Right lung (tissue), 5 donors: ENCODE measurements around the gene DOCK3. TPM values are rescaled to one million over a fixed set of nuclear protein-coding genes. Genes with fewer than 3 reads are reported as not detected.
"Not testable (repeated sequence)": the region's sequence is repeated elsewhere in the genome, so short reads cannot be mapped to it uniquely, and the experiment has no call there.

Experiments
- DNase-seq, 2 donors: peaks; one replicate each; pipeline ENCODE4 v3.0.0-alpha.2; 2013
- polyA plus RNA-seq, 5 donors: library from polyadenylated mRNA; unstranded; fragments of 120-200 nt; gene quantifications; one replicate each; pipeline versions ENCODE4 v1.2.1 to v1.2.3, GENCODE V29; 2013; ENCODE audit warnings: inconsistent platforms in 1 of 5, low replicate concordance in 1 of 5; ENCODE audit not compliant: insufficient read length in 5 of 5, insufficient read depth in 1 of 5

DOCK3 gene
- polyA plus RNA-seq, 5 donors, result 1.2 to 2.5 (median 2.4) TPM

DNA sequence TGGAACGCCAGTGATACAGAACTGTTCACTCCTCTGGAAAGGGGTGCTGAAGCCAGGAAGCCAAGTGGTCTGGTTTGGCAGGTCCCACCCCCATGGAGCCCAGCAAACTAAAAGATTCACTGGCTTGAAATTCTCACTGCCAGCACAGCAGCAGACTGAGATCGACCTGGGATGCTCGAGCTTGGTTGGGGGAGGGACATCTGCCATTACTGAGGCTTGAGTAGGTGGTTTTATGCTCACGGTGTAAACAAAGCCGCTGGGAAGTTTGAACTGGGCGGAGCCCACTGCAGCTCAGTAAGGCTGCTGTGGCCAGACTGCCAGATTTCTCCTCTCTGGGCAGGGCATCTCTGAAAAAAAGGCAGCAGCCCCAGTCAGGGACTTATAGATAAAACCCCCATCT is 417.4 kb downstream of the DOCK3 start:
- not testable (repeated sequence) for DNase-seq

DNA sequence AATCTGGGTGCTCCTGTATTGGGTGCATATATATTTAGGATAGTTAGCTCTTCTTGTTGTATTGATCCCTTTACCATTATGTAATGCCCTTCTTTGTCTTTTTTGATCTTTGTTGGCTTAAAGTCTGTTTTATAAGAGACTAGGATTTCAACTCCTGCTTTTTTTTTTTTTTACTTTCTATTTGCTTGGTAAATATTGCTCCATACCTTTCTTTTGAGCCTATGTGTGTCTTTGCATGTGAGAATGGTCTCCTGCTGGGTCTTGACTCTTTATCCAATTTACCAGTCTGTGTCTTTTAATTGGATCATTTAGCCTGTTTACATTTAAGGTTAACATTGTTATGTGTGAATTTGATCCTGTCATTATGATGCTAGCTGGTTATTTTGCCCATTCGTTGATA is 420.1 kb downstream of the DOCK3 start:
- not testable (repeated sequence) for DNase-seq

DNA sequence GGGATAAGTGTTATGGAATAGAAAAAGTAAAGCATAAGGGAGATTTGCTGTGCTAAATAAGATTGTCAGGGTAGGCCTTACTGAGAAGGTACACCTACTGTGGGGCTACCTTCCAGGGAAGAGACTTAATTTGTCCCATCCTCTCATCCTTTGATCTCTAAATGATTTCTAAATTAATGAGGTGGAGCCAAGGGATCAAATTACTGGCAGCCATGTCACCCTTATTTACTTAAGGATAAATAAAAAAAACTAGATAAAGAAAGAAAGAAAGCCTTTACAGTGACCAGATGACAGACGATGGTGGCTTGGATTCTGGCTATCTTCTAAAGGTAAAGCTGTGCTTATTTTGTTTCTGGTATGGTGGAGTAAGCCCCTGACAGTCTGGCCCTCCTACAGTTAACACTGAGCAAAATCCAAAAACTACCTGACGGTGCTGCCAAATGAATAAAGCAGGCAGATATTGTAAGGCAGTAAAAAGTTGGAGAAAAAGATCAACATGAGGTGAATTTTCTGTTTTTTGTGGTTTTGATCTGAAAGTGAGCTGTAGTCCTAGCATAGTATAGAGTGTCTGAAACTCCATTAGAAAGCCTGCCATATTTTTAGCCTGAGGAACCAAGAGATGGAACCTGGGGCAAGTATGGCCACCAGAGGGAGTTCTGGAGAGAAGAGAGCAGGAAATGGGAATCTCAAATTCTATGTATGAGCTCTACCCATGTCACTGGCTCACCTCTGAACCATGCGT is 425.2 kb downstream of the DOCK3 start:
- peak in 1 of 2 donors; percentile 15 for DNase-seq

DNA sequence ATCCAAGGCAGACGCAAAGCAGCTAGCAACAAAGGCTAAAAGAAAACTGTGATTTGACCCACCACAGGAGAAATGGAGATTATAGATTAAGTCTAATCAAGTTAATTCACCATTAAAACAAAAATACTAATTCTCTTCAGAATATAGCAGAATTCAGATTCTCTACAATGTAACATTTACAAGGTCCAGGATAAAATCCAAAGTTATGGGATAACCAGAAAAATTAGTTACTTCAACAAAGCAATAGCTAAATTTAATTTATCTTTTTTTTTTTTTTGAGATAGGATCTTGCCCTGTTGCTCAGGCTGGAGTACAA is 425.8 kb downstream of the DOCK3 start:
- DNase-seq, result no peak

DNA sequence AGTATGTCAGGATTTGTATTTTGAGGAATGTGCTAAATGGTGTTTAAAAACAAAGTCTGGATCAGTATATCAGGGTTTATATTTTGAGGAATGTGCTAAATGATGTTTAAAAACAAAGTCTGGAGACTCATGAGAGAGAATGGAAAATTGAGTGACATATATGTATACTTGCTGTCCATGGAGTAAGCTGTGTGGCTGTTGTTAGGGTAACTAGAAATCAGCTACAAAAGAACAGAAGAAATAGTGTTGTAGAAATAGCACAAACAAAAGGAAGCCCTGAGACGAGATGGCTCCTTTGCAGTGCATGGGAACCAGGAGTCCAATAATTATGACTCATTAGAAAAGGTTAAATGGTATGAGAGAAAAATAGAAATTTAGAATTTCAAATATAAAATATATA is 427.7 kb downstream of the DOCK3 start:
- peak; percentile 29 for DNase-seq

DNA sequence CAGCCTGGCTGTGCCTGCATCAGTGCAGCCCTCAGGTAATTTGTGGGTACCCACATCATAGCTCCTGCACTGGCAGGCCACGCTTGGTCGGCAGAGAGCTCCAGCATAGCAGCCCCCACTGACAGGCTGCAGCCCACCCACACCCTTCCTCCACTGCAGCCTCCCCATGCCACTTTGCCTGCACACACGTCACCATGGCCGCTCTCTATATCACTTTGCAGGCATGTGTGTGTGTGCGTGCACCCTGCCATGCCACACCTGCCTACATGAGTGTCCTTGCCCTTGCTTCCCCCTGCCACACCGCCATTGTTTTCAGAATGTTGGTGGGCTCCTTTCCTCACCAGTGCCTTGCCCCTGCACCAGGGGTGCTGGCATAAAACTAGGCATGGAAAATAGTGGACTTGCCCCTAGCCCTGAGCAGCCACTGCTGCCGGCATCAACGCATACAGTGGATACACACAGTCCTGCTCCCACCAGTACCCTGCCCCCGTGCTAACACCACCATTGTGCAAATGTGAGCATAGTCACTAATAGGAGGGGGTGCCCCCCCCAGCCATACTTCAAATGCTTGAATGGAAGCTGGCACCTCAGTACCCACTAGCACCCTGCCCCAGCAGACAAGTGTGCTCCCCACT is 431.6 kb downstream of the DOCK3 start:
- DNase-seq, result no peak

DNA sequence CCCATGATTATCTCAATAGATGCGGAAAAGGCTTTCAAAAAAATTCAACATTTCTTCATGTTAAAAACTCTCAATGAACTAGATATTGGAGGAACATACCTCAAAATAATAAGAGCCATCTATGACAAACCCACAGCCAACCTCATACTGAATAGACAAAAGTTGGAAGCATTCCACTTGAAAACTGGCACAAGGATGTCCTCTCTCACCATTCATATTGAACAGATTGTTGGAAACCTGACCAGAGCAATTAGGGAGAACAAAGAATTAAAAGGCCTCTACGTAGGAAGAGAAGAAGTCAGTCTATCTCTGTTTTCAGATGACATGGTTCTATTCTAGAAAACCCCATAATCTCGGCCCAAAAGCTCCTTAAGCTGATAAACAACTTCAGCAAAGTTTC is 435.9 kb downstream of the DOCK3 start:
- DNase-seq, result no peak

DNA sequence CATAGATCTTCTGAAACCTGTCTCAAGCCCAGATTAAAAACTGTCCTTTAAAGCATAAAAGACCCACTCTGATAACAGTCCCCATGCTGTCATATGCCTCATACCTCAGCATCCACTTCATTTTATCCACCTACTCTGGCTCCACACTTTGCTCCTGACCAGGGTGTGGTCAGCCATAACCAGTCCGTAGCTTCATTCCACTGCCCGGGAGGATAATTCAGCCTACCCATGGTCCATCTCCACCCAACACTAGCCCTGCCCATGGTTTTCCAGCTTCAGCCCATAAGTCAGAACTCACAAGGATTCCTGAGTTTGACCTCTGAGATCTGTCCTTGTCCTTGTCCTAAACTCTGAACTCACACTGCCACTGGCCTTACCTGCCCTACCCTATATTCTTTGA is 448.2 kb downstream of the DOCK3 start:
- DNase-seq, result no peak

DNA sequence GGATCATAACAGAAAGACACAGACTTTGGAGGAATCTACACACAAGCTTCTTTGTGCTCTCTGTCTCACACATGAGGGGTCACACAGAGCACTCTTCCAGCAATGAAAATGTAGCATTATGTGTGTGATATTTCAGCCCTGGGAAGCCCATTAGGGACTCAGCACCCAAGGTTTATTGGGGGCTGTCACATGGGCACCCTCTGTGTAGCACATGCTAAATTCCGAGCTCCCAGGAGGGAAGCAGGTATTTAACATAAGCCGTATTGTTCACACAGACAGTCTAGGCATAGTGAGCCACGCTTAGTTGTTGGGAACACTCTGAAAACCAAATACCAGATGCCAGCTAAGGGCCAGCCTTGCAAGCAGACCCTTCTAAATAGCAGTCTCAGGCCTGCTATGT is 448.8 kb downstream of the DOCK3 start:
- DNase-seq, result no peak

DNA sequence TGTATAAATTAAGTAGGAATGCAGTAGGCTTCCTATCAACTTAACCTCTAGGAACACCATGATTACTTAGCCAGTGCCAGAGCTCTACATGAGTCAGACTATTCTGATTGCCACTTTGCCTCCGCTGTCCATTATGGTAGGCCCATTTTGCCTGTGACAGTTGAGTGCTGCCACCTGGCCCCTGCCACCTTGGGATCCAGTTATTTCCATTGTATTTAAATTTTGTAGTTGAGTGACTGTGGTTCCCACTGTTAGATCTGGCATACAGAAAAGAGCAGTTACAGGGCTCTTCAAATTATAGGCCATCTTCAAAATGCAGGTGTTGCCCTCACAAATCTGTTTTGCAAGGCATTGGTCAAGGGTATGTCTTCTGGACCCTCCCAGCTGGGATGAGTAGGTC is 456.9 kb downstream of the DOCK3 start:
- not testable (repeated sequence) for DNase-seq

DNA sequence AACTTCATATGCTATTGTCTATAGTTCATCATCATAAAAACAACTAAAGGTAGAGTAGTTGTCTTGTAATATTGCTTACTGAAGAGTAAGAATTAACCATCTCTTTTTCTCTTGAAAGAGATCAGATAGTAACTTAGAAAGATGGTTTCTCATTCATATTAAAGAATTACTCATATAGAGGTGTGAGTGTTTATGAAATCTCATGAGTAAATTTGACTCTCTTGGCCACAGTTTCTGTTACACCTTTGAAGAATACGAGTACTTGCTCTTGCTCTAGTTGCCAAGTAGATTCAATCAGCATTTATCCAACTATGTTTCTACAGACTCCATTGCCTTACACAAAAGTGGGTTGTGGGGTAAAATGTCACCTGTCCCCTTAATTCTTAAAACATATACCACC is 463.0 kb downstream of the DOCK3 start:
- DNase-seq, result no peak

DNA sequence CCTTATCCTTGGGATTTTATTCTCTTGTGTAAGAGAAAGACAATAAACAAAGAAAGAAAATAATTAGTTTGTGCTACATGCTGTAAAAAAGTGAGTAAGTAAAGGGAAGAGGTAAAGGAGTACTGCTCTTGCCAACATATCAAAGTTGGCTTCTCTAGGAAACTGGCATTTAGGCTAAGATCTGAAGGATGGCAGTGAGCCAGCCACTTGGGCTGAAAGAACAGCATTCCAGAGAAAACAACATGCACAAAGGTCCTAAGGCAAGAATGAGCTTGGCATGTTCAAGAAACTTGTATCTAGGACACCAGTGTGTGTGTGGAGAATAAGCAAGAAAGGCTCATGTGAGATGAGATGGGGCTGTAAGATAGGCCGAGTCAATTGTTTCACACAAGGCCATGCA is 464.9 kb downstream of the DOCK3 start:
- peak in 1 of 2 donors; percentile 7 for DNase-seq

DNA sequence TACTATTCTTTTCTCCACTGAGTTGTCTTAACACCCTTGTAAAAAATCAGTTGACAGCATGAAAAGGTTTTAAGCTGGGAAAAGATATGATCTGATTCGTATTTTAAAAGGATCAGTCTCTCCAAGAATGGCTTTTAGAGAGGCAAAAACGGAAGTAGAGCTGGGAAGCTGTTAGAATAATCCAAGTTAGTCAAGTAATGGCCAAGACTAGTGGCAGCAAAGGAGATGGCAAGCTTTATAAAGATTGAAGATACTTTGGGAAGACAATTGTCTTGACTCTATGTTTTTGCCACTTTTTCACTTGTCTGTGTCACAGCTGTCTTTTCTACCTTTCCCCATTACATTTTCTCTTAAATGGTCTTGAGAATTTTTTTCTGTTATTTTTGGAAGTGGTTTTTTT is 466.8 kb downstream of the DOCK3 start:
- DNase-seq, result no peak

DNA sequence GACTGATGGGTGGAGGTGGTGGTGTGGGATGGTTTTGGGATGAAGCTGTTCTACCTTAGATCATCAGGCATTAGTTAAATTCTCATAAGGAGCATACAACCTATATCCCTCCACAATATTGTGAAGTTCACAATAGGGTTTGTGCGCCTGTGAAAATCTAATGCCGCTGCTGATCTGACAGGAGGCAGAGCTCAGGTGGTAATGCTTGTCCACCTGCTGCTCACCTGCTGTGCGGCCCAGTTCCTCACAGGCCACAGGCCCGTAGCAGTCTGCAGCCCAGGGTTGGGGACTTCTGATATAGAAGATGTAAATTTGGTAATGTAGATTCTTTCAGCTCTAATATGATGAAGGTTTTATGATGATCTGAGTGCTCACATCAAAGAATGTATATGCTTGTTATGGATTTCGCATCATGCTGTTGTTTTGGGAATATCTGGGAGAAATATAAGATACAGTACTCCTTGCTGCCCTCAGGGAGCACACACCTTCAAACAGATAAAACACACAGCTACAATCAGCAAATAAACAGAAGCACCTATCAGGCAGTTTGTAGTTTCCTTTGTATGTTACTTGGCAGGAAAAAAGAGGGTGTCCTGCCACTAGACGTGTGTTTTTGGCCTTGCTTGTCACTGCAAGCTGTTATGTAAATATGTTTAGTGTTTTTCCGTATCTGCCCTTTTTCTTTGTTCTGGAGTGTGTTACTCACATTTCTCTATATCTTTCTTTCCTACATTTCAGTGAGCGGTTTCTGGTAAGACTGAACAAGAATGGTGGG is 471.3 kb downstream of the DOCK3 start:
- no peak for DNase-seq

DNA sequence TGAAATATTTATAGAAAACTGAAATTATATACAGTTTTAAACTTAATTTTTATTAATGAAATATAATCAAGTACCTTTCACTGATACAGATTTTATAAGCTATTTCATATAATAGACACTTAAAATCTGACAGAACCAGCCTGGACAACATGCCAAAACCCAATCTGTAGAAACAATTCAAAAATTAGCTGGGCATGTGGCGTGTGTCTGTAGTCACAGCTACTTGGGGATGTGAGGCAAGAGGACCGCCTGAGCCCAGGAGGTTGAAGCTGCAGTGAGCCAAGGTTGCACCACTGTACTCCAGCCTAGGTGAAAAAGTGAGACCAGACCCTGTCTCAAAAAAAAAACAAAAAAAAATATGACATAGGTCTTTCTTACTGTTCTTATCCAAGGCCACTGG is 472.1 kb downstream of the DOCK3 start:
- no peak for DNase-seq

DNA sequence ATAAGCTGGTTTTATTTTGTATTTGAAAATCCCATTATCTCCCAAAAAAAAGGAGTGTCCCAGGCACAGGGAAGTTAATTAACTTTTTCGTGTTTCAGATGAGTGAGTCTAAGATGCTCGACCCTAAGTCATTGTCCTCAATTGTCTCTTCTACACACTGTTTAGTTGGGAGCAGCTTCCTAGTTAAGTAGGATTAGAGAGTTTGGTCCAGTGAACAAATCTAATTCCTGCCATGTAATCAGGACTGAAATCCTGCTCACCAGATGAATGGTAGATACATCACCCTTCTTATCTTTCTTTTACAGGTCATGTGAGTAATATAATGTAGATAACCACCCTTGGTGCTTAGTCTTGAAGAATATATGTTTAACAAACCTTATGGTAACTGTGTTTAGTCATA is 481.4 kb downstream of the DOCK3 start:
- no peak for DNase-seq

DNA sequence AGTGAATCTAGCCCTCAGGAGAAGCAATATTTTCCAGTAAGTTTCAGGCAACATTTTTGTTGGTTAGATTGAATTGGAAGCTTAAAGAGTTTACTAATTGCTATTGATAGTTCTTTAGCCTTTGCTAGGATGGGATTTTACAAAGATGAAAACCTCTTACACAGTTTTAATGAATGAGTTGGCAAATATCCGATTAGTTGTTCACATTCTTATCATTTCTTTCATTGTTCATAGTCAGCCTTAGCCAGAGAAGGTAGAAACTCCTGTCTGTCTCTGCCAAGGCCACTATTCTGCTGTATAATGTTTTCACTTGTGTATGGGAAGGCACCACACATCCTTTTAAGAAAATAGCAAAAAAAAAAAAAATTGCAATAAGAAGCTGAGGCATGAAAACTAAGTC is 488.3 kb downstream of the DOCK3 start:
- DNase-seq, result no peak

DNA sequence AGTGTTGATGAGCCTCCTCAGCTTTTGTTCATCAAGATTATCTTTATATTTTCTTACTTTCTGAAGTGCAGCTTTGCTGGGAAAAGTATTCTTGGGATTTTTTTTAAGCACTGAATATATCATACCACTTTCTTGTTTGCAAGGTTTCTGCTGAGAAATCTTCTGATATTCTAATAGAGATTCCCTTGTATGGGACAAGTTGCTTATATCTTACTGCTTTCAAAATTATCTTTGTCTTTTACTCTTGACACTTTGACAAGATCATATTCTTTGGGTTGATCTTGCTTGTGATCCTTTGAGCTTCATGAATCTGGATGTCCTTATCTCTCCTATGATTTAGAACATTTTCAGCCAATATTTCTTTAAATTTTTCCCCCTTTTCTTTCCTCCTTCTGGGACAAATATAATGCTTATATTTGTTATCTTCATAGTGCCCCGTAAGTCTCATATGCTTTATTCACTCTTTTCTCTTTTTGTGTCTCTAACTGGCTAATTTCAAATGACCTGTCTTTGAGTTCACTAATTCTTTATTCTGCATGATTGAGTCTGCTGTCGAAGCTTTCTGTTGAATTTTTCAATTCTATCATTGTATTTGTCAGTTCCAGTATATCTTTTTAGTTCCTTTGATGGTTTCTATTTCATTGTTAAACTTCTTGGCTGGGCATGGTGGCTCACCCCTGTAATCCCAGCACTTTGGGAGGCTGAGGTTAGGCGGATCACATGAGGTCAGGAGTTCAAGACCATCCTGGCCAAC is 499.0 kb downstream of the DOCK3 start:
- no peak for DNase-seq

DNA sequence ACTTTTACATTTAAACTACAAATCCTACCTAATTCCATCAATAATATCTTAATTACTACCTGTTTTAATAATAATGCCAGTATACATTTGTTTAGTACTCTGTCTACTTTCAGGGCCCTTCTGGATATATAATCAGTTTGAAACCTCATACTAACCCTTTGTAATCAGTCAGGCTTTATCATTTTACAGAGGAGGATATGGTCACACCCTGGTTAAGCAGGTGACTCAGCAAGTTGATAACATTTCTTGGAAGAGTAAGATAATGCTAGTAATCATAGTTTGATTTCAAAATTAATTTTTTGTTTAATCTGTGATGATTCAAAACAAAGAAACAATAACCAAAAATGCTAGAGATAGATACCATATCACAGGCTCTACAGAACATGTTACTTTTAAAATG is 502.2 kb downstream of the DOCK3 start:
- DNase-seq, result no peak

DNA sequence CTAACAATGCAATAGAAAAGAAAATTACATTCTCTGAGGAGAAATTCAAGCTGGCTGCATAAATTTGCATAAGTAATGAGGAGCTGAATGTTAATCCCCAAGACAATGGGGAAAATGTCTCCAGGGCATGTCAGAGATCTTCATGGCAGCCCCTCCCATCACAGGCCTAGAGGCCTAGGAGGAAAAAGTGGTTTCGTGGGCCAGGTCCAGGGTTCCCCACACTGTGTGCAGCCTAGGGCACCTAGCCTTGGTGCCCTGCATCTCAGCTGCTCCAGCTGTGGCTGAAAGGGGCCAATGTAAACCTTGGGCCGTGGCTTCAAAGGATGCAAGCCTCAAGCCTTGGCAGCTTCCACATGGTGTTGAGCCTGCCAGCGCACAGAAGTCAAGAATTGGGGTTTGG is 511.7 kb downstream of the DOCK3 start:
- not testable (repeated sequence) for DNase-seq

DNA sequence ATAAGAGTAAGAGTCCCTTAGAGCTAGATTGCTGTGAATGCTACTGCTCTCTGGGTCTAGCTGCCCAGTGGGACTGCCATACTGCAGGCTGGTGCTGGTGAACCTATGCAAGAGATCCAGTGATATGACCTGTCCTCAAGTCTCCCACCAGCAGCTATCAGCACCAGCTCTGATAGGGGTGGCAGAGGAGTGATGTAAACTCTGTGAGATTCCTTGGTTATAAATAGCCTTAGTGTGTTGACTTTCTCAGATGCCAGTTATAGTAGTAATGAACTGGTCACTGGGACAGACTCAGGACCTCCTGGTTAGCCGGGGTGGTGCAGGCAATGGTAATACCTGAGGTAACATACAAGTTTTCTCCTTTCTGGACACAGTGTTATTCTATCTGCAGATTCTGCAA is 515.5 kb downstream of the DOCK3 start:
- DNase-seq, result no peak

DNA sequence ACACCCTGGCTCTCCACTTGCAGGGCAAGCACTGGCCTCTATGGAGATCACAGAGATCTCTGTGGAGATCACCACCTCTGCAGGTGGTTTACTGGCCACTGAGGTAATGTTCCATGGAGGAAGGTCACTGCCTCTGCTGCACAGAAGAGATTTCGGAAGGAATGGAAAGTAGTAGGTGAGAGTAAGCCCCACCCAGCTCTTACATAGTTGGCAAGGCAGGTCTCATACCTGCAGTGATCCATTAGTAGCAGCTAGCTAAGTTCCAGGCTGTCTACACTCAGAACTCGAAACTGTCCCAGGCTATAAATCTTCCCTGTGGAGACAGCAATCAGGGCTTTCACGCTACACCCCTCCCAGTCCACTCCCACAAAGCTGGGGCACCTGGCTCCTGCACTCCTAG is 516.1 kb downstream of the DOCK3 start:
- no peak for DNase-seq
